ENCODE results near the gene WHRN. TPM values are rescaled to one million over a fixed set of nuclear protein-coding genes. Genes with fewer than 3 reads are reported as not detected.

WHRN gene
- total and polyA plus RNA-seq, 2 of the 8 experiments (the other 6 are each of a cell fraction or from before 2014, with no cell fraction given): 4.4 to 7.7 TPM

DNA sequence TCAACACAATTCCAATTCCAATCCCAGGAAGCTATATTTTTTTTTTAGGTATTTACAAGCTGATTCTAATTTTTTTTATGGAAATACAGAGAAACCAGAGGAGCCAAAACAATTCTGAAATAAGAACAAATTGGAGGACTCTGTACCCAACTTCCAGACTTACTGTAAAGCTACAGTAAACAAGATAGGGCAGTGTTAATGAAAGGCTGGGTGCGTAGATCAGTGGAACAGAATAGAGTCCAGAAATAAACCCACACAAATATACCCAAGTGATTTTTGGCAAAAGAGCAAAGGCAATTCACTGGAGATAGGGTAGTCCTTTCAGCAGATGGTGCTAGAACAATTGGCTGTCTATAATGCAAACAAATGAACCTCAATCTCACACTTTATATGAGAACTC is 50.6 kb downstream of the WHRN start:
- no peak for TF ChIP-seq CBX8 (IDR thresholded peaks at IDR 0.05; ENCODE audit: borderline replicate concordance, low read depth, low read length)
- TF ChIP-seq BCL11A (IDR thresholded peaks at IDR 0.05; ENCODE audit: low read depth in 2 of 2, low read length in 2 of 2): no peak
- no peak for TF ChIP-seq RNF2 (IDR thresholded peaks at IDR 0.05; ENCODE audit: borderline replicate concordance, low read depth, low read length, missing control alignments, poor library complexity, severe bottlenecking)
- TF ChIP-seq EGR1 (IDR thresholded peaks at IDR 0.05; ENCODE audit: borderline replicate concordance, low read depth, low read length): no peak
- no peak for TF ChIP-seq MAFK (IDR thresholded peaks at IDR 0.05; ENCODE audit: low read depth, low read length)
- TF ChIP-seq PHF8 (conservative IDR thresholded peaks at IDR 0.05; ENCODE audit: low read depth, low read length): no peak
- TF ChIP-seq SUZ12 (IDR thresholded peaks at IDR 0.05; ENCODE audit: low read length): no peak
- TF ChIP-seq CTBP2 (IDR thresholded peaks at IDR 0.05; ENCODE audit: borderline replicate concordance, insufficient read depth, insufficient read length, low read length): no peak
- TF ChIP-seq TAF7 (optimal IDR thresholded peaks at IDR 0.05; ENCODE audit: borderline replicate concordance, low read depth, low read length): no peak
- TF ChIP-seq, protein P1, sequence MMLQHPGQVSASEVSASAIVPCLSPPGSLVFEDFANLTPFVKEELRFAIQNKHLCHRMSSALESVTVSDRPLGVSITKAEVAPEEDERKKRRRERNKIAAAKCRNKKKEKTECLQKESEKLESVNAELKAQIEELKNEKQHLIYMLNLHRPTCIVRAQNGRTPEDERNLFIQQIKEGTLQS (IDR thresholded peaks at IDR 0.05; ENCODE audit: insufficient read depth, low read depth, low read length): no peak
- Histone ChIP-seq H4K20me1 (replicated peaks in 1 of 2; ENCODE audit: control insufficient read depth in 1 of 2, insufficient read depth in 2 of 2, low read length in 2 of 2) (peaks cover 0 to 1% of the 10 kb centered on the region in 2 experiments), H3K56ac (replicated peaks; ENCODE audit: insufficient read length, low read depth, low read length) (no peak overlapping the region), H2BK15ac (ENCODE audit: low read length) (no peak overlapping the region), H3K23me2 (ENCODE audit: low read depth, low read length) (no peaks in the 10 kb centered on the region), H2BK5ac (ENCODE audit: low read depth, low read length) (no peak overlapping the region), H2BK12ac (ENCODE audit: low read depth, low read length) (no peak overlapping the region), H3K4me1 (replicated peaks in 1 of 4; ENCODE audit: control insufficient read depth in 3 of 4, insufficient read depth in 4 of 4, low read length in 3 of 4) (peaks cover 1 to 6% (median 4%) of the 10 kb centered on the region in 4 experiments; a peak in 3 of 7 replicates), H2AFZ (ENCODE audit: low read length) (no peak overlapping the region), H3K4me3 (ENCODE audit: extremely low read depth in 1 of 4, insufficient read depth in 2 of 4, low read depth in 3 of 4, low read length in 4 of 4) (no peak overlapping the region), H3K9ac (replicated peaks in 1 of 4; ENCODE audit: extremely low read depth in 1 of 4, low read depth in 3 of 4, low read length in 3 of 4) (no peak overlapping the region), H2BK120ac (replicated peaks; ENCODE audit: low read depth, low read length) (no peak overlapping the region), H3K4ac (replicated peaks; ENCODE audit: insufficient read length, low read depth, low read length) (no peak overlapping the region), H3K36me3 (ENCODE audit: control insufficient read depth in 2 of 4, insufficient read depth in 4 of 4, low read length in 3 of 4) (no peaks in the 10 kb centered on the region), H3K79me2 (ENCODE audit: control insufficient read depth in 1 of 2, insufficient read depth in 2 of 2, low read length in 2 of 2) (no peaks in the 10 kb centered on the region), H3K9me3 (ENCODE audit: insufficient read depth in 2 of 2, low read depth in 1 of 2, low read length in 1 of 2) (no peaks in the 10 kb centered on the region), H4K91ac (replicated peaks; ENCODE audit: insufficient read length, low read length) (no peak overlapping the region), H3K18ac (ENCODE audit: extremely low read depth, low read length) (no peak overlapping the region), H3K27ac (ENCODE audit: low read depth, low read length) (no peak overlapping the region), H3K23ac (ENCODE audit: insufficient read length) (no peak overlapping the region), H2BK20ac (ENCODE audit: low read length) (no peak overlapping the region), H2AK5ac (ENCODE audit: low read depth, low read length) (no peak overlapping the region), H3K4me2 (ENCODE audit: insufficient read depth in 1 of 2, low read depth in 2 of 2, low read length in 2 of 2) (no peak overlapping the region), H3K14ac (ENCODE audit: insufficient read length) (no peak overlapping the region), H3K79me1 (ENCODE audit: low read depth, low read length) (no peaks in the 10 kb centered on the region), H4K8ac (ENCODE audit: extremely low read depth, insufficient read depth, low read length) (no peak overlapping the region), H4K5ac (ENCODE audit: insufficient read length, low read depth, low read length) (no peak overlapping the region), H3K27me3 (replicated peaks in 1 of 4; ENCODE audit: control insufficient read depth in 3 of 4, extremely low read depth in 1 of 4, insufficient read depth in 3 of 4, low read length in 3 of 4) (no peaks in the 10 kb centered on the region)
- ChIA-PET POLR2A (ENCODE audit: partially characterized antibody) (no interaction called here), CTCF (ENCODE audit: partially characterized antibody) (interaction anchor here (0.7 to 3.0 kb wide), 4 partner anchors 19 to 452 kb away, joined by 3 to 7 read pairs (median 4); no protein-coding TSS in a partner anchor)
- 38% methylated on average over 1 of the region's 1 CpG; no CpG with 5 or more reads in 1 of the 2 experiments for WGBS, 2 experiments (ENCODE audit: extremely low coverage in 1 of 2, insufficient coverage in 1 of 2, insufficient read length in 1 of 2, insufficient replicate concordance in 2 of 2, low coverage in 1 of 2, low lambda C conversion rate in 2 of 2, missing lambda C conversion rate in 1 of 2)
- DNase-seq (ENCODE audit: low read depth in 1 of 2, low spot score in 2 of 2): no peak
- no peak for FAIRE-seq

All from H1 (cell line).